Measurements from ENCODE around the gene BCR.

BCR gene

GRCh38 chr22:23222033-23222792, 41.9 kb downstream of the BCR start:
- TF ChIP-seq POLR2A (IDR thresholded peaks at IDR 0.05; ENCODE audit: low read depth, low read length): no peak
- TF ChIP-seq POLR2AphosphoS5 (IDR thresholded peaks at IDR 0.05; ENCODE audit: low read depth, low read length): no peak
- no peak for TF ChIP-seq TAF1 (IDR thresholded peaks at IDR 0.05; ENCODE audit: borderline replicate concordance, low read depth, low read length)
- DNase-seq (ENCODE audit: insufficient read length) (no peak), FAIRE-seq (no peak)

- TF ChIP-seq POLR2AphosphoS5 (IDR thresholded peaks at IDR 0.05; ENCODE audit: low read depth, low read length) (no peak), TAF1 (IDR thresholded peaks at IDR 0.05; ENCODE audit: borderline replicate concordance, low read depth, low read length) (no peak), POLR2A (IDR thresholded peaks at IDR 0.05; ENCODE audit: low read depth, low read length) (no peak)
- no peak for DNase-seq (ENCODE audit: insufficient read length)
- FAIRE-seq: no peak
Measured at GRCh38 chr22:23222793-23223568, 42.7 kb downstream of the BCR start.

- TF ChIP-seq POLR2A (IDR thresholded peaks at IDR 0.05; ENCODE audit: low read depth, low read length) (no peak), POLR2AphosphoS5 (IDR thresholded peaks at IDR 0.05; ENCODE audit: low read depth, low read length) (no peak), TAF1 (IDR thresholded peaks at IDR 0.05; ENCODE audit: borderline replicate concordance, low read depth, low read length) (no peak)
- no peak for FAIRE-seq
- DNase-seq (ENCODE audit: insufficient read length): no peak
Measured at GRCh38 chr22:23223569-23224317, 43.4 kb downstream of the BCR start.

- DNase-seq (ENCODE audit: insufficient read length): no peak
- FAIRE-seq: no peak
- no peak for TF ChIP-seq POLR2A (IDR thresholded peaks at IDR 0.05; ENCODE audit: low read depth, low read length)
- no peak for TF ChIP-seq POLR2AphosphoS5 (IDR thresholded peaks at IDR 0.05; ENCODE audit: low read depth, low read length)
- TF ChIP-seq TAF1 (IDR thresholded peaks at IDR 0.05; ENCODE audit: borderline replicate concordance, low read depth, low read length): no peak
Measured at GRCh38 chr22:23224846-23225245, 44.5 kb downstream of the BCR start.

- TF ChIP-seq POLR2AphosphoS5 (IDR thresholded peaks at IDR 0.05; ENCODE audit: low read depth, low read length) (no peak), POLR2A (IDR thresholded peaks at IDR 0.05; ENCODE audit: low read depth, low read length) (no peak), TAF1 (IDR thresholded peaks at IDR 0.05; ENCODE audit: borderline replicate concordance, low read depth, low read length) (no peak)
- FAIRE-seq: no peak
- no peak for DNase-seq (ENCODE audit: insufficient read length)
Measured at GRCh38 chr22:23225337-23225723, 45.0 kb downstream of the BCR start.

- TF ChIP-seq POLR2A (IDR thresholded peaks at IDR 0.05; ENCODE audit: low read depth, low read length) (no peak), TAF1 (IDR thresholded peaks at IDR 0.05; ENCODE audit: borderline replicate concordance, low read depth, low read length) (no peak), POLR2AphosphoS5 (IDR thresholded peaks at IDR 0.05; ENCODE audit: low read depth, low read length) (no peak)
- no peak for DNase-seq (ENCODE audit: insufficient read length)
Measured at GRCh38 chr22:23225724-23226496, 45.6 kb downstream of the BCR start.

GRCh38 chr22:23226497-23226850, 46.2 kb downstream of the BCR start:
- DNase-seq (ENCODE audit: insufficient read length) (no peak), FAIRE-seq (no peak)
- TF ChIP-seq POLR2AphosphoS5 (IDR thresholded peaks at IDR 0.05; ENCODE audit: low read depth, low read length) (no peak), POLR2A (IDR thresholded peaks at IDR 0.05; ENCODE audit: low read depth, low read length) (no peak), TAF1 (IDR thresholded peaks at IDR 0.05; ENCODE audit: borderline replicate concordance, low read depth, low read length) (no peak)

More at GRCh38 chr22:23225724-23226496, 45.6 kb downstream of the BCR start:
- FAIRE-seq: no peak

- FAIRE-seq (no peak), DNase-seq (ENCODE audit: insufficient read length) (no peak)
- TF ChIP-seq POLR2A (IDR thresholded peaks at IDR 0.05; ENCODE audit: low read depth, low read length): no peak
- no peak for TF ChIP-seq TAF1 (IDR thresholded peaks at IDR 0.05; ENCODE audit: borderline replicate concordance, low read depth, low read length)
- TF ChIP-seq POLR2AphosphoS5 (IDR thresholded peaks at IDR 0.05; ENCODE audit: low read depth, low read length): no peak
Measured at GRCh38 chr22:23227380-23227779, 47.1 kb downstream of the BCR start.

GRCh38 chr22:23228503-23228902, 48.2 kb downstream of the BCR start:
- FAIRE-seq: no peak
- TF ChIP-seq POLR2A (IDR thresholded peaks at IDR 0.05; ENCODE audit: low read depth, low read length) (no peak), TAF1 (IDR thresholded peaks at IDR 0.05; ENCODE audit: borderline replicate concordance, low read depth, low read length) (no peak), POLR2AphosphoS5 (IDR thresholded peaks at IDR 0.05; ENCODE audit: low read depth, low read length) (no peak)

GRCh38 chr22:23229646-23230045, 49.3 kb downstream of the BCR start:
- DNase-seq (ENCODE audit: insufficient read length) (no peak), FAIRE-seq (no peak)
- TF ChIP-seq POLR2A (IDR thresholded peaks at IDR 0.05; ENCODE audit: low read depth, low read length): no peak

More at GRCh38 chr22:23228503-23228902, 48.2 kb downstream of the BCR start:
- DNase-seq (ENCODE audit: insufficient read length): no peak

All from GM12892 (cell line).